ENCODE data around the gene OPA1. TPM values are rescaled to one million over a fixed set of nuclear protein-coding genes. Genes with fewer than 3 reads are reported as not detected.

Gene OPA1
- total RNA-seq, 1 donor from 2014 or later = 124 TPM

GRCh38 chr3:193572426-193572908, 20.5 kb upstream of the OPA1 start:
- intact Hi-C loops (cut with micrococcal nuclease) = loop anchor here (10.0 kb wide), 2 partner anchors 108 to 1008 kb away; no protein-coding TSS in a partner anchor
- TF ChIP-seq CTCF (IDR thresholded peaks at IDR 0.05; ENCODE audit: borderline replicate concordance) = peak; percentile 84
- peak; percentile 18 for DNase-seq

GRCh38 chr3:193573403-193574191, 19.4 kb upstream of the OPA1 start:
- H3K36me3 ChIP-seq = no peaks in the 10 kb centered on the region
- H3K4me1 ChIP-seq = no peaks in the 10 kb centered on the region
- no peak overlapping the region for H3K4me3 ChIP-seq
- DNase-seq = no peak
- no peaks in the 10 kb centered on the region for H3K27me3 ChIP-seq (ENCODE audit: low read depth)
- no peaks in the 10 kb centered on the region for H3K9me3 ChIP-seq (replicated peaks)
- no peak overlapping the region for H3K27ac ChIP-seq (replicated peaks)
- TF ChIP-seq CTCF (IDR thresholded peaks at IDR 0.05; ENCODE audit: borderline replicate concordance) = no peak
- intact Hi-C loops (cut with micrococcal nuclease) = loop anchor here (2.0 to 10.0 kb wide), 3 partner anchors 109 to 1009 kb away; no protein-coding TSS in a partner anchor

More at GRCh38 chr3:193572426-193572908, 20.5 kb upstream of the OPA1 start:
- H3K27me3 ChIP-seq (ENCODE audit: low read depth) = no peaks in the 10 kb centered on the region
- no peaks in the 10 kb centered on the region for H3K4me1 ChIP-seq
- no peaks in the 10 kb centered on the region for H3K9me3 ChIP-seq (replicated peaks)
- no peak overlapping the region for H3K4me3 ChIP-seq
- H3K36me3 ChIP-seq = no peaks in the 10 kb centered on the region
- no peak overlapping the region for H3K27ac ChIP-seq (replicated peaks)

- H3K36me3 ChIP-seq = no peaks in the 10 kb centered on the region
- no peaks in the 10 kb centered on the region for H3K4me1 ChIP-seq
- intact Hi-C loops (cut with micrococcal nuclease) = loop anchor here (2.0 to 10.0 kb wide), 3 partner anchors 110 to 1010 kb away; no protein-coding TSS in a partner anchor
- no peaks in the 10 kb centered on the region for H3K27me3 ChIP-seq (ENCODE audit: low read depth)
- TF ChIP-seq CTCF (IDR thresholded peaks at IDR 0.05; ENCODE audit: borderline replicate concordance) = no peak
- H3K4me3 ChIP-seq = no peak overlapping the region
- no peaks in the 10 kb centered on the region for H3K9me3 ChIP-seq (replicated peaks)
- no peak for DNase-seq
- H3K27ac ChIP-seq (replicated peaks) = no peak overlapping the region
These were observed 18.4 kb upstream of the OPA1 start for GRCh38 chr3:193574488-193575070.

- no peak for DNase-seq
- no peaks in the 10 kb centered on the region for H3K36me3 ChIP-seq
- no peaks in the 10 kb centered on the region for H3K4me1 ChIP-seq
- no peak overlapping the region for H3K4me3 ChIP-seq
- no peak overlapping the region for H3K27ac ChIP-seq (replicated peaks)
- no peaks in the 10 kb centered on the region for H3K9me3 ChIP-seq (replicated peaks)
- intact Hi-C loops (cut with micrococcal nuclease) = no loop called here
- no peaks in the 10 kb centered on the region for H3K27me3 ChIP-seq (ENCODE audit: low read depth)
- no peak for TF ChIP-seq CTCF (IDR thresholded peaks at IDR 0.05; ENCODE audit: borderline replicate concordance)
These were observed 7.5 kb upstream of the OPA1 start for GRCh38 chr3:193585530-193585929.

GRCh38 chr3:193586526-193586925, 6.5 kb upstream of the OPA1 start:
- no peak for TF ChIP-seq CTCF (IDR thresholded peaks at IDR 0.05; ENCODE audit: borderline replicate concordance)
- intact Hi-C loops (cut with micrococcal nuclease) = no loop called here
- H3K27ac ChIP-seq (replicated peaks) = no peak overlapping the region

More at GRCh38 chr3:193586526-193586925, 6.5 kb upstream of the OPA1 start:
- H3K36me3 ChIP-seq = no peaks in the 10 kb centered on the region
- H3K9me3 ChIP-seq (replicated peaks) = no peaks in the 10 kb centered on the region
- no peaks in the 10 kb centered on the region for H3K27me3 ChIP-seq (ENCODE audit: low read depth)
- no peak overlapping the region for H3K4me3 ChIP-seq
- no peaks in the 10 kb centered on the region for H3K4me1 ChIP-seq
- no peak for DNase-seq

All from left ventricle myocardium inferior (tissue), 1 donor.